Measurements from ENCODE around the gene P4HB.

DNA sequence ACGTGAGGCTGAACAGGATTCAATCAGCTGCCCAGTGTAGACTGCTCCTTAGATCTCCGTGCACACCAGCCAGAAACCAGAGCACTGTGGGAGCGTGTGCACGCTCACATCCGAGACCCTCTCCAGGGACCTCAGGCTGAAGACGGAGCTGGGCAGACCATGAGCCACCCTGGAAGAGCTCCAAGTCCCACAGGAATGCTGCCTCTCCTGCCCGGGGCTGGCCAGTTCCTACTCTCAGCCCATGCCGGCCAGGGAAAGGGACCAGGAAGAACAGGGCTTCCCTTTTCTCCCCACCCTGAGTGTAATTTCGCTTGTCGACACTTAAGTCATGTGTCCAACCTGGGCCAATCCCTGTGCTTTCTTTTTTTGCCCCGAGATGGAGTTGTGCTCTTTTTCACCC is 24.2 kb upstream of the P4HB start:
- no peak for TF ChIP-seq CHD2 (IDR thresholded peaks at IDR 0.05; ENCODE audit: low read length, partially characterized antibody)
- no peak for TF ChIP-seq EP300 (IDR thresholded peaks at IDR 0.05; ENCODE audit: borderline replicate concordance in 1 of 2, low read depth in 1 of 2, low read length in 1 of 2)
- no peak for TF ChIP-seq POLR2AphosphoS5 (IDR thresholded peaks at IDR 0.05; ENCODE audit: low read depth, low read length)
- TF ChIP-seq, protein P1, sequence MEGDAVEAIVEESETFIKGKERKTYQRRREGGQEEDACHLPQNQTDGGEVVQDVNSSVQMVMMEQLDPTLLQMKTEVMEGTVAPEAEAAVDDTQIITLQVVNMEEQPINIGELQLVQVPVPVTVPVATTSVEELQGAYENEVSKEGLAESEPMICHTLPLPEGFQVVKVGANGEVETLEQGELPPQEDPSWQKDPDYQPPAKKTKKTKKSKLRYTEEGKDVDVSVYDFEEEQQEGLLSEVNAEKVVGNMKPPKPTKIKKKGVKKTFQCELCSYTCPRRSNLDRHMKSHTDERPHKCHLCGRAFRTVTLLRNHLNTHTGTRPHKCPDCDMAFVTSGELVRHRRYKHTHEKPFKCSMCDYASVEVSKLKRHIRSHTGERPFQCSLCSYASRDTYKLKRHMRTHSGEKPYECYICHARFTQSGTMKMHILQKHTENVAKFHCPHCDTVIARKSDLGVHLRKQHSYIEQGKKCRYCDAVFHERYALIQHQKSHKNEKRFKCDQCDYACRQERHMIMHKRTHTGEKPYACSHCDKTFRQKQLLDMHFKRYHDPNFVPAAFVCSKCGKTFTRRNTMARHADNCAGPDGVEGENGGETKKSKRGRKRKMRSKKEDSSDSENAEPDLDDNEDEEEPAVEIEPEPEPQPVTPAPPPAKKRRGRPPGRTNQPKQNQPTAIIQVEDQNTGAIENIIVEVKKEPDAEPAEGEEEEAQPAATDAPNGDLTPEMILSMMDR (IDR thresholded peaks at IDR 0.05): no peak
- no peak for TF ChIP-seq YY1 (IDR thresholded peaks at IDR 0.05; ENCODE audit: low read depth)
- no peak for TF ChIP-seq SMC3 (IDR thresholded peaks at IDR 0.05; ENCODE audit: low read depth, low read length)
- no peak for TF ChIP-seq TAF1 (IDR thresholded peaks at IDR 0.05; ENCODE audit: borderline replicate concordance, low read depth, low read length)
- no peak for TF ChIP-seq RFX5 (IDR thresholded peaks at IDR 0.05; ENCODE audit: low read length)
- no peak for TF ChIP-seq JUND (IDR thresholded peaks at IDR 0.05)
- TF ChIP-seq, protein P2, sequence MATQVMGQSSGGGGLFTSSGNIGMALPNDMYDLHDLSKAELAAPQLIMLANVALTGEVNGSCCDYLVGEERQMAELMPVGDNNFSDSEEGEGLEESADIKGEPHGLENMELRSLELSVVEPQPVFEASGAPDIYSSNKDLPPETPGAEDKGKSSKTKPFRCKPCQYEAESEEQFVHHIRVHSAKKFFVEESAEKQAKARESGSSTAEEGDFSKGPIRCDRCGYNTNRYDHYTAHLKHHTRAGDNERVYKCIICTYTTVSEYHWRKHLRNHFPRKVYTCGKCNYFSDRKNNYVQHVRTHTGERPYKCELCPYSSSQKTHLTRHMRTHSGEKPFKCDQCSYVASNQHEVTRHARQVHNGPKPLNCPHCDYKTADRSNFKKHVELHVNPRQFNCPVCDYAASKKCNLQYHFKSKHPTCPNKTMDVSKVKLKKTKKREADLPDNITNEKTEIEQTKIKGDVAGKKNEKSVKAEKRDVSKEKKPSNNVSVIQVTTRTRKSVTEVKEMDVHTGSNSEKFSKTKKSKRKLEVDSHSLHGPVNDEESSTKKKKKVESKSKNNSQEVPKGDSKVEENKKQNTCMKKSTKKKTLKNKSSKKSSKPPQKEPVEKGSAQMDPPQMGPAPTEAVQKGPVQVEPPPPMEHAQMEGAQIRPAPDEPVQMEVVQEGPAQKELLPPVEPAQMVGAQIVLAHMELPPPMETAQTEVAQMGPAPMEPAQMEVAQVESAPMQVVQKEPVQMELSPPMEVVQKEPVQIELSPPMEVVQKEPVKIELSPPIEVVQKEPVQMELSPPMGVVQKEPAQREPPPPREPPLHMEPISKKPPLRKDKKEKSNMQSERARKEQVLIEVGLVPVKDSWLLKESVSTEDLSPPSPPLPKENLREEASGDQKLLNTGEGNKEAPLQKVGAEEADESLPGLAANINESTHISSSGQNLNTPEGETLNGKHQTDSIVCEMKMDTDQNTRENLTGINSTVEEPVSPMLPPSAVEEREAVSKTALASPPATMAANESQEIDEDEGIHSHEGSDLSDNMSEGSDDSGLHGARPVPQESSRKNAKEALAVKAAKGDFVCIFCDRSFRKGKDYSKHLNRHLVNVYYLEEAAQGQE (IDR thresholded peaks at IDR 0.05; ENCODE audit: low read depth, low read length): no peak
- TF ChIP-seq NRF1 (IDR thresholded peaks at IDR 0.05; ENCODE audit: low read depth, low read length): no peak
- TF ChIP-seq, protein P3, sequence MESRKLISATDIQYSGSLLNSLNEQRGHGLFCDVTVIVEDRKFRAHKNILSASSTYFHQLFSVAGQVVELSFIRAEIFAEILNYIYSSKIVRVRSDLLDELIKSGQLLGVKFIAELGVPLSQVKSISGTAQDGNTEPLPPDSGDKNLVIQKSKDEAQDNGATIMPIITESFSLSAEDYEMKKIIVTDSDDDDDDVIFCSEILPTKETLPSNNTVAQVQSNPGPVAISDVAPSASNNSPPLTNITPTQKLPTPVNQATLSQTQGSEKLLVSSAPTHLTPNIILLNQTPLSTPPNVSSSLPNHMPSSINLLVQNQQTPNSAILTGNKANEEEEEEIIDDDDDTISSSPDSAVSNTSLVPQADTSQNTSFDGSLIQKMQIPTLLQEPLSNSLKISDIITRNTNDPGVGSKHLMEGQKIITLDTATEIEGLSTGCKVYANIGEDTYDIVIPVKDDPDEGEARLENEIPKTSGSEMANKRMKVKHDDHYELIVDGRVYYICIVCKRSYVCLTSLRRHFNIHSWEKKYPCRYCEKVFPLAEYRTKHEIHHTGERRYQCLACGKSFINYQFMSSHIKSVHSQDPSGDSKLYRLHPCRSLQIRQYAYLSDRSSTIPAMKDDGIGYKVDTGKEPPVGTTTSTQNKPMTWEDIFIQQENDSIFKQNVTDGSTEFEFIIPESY (IDR thresholded peaks at IDR 0.05; ENCODE audit: borderline replicate concordance, low read depth): no peak
- TF ChIP-seq, protein P4, sequence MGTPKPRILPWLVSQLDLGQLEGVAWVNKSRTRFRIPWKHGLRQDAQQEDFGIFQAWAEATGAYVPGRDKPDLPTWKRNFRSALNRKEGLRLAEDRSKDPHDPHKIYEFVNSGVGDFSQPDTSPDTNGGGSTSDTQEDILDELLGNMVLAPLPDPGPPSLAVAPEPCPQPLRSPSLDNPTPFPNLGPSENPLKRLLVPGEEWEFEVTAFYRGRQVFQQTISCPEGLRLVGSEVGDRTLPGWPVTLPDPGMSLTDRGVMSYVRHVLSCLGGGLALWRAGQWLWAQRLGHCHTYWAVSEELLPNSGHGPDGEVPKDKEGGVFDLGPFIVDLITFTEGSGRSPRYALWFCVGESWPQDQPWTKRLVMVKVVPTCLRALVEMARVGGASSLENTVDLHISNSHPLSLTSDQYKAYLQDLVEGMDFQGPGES (IDR thresholded peaks at IDR 0.05; ENCODE audit: low read depth, low read length): no peak
- TF ChIP-seq FOXM1 (IDR thresholded peaks at IDR 0.05; ENCODE audit: low read depth): no peak

Data from SK-N-SH (cell line).